Loucy (cell line): ENCODE measurements around the gene FAIM2.

ENCODE experiments used
- EZH2phosphoT487 ChIP-seq: fragments of 200-600 bp; IDR thresholded peaks from 2 replicates; pipeline ENCODE4 v1.6.1; 2018; ENCODE audit warnings: antibody characterized with exemption, mild to moderate bottlenecking, moderate library complexity, borderline replicate concordance
- TF ChIP-seq, protein P1 (sequence below): fragments of 200-600 bp; sonication (generic); conservative IDR thresholded peaks from 2 replicates; pipeline ENCODE4 v1.5.1; 2014; ENCODE audit warnings: mild to moderate bottlenecking, antibody characterized with exemption, low read length

DNA sequence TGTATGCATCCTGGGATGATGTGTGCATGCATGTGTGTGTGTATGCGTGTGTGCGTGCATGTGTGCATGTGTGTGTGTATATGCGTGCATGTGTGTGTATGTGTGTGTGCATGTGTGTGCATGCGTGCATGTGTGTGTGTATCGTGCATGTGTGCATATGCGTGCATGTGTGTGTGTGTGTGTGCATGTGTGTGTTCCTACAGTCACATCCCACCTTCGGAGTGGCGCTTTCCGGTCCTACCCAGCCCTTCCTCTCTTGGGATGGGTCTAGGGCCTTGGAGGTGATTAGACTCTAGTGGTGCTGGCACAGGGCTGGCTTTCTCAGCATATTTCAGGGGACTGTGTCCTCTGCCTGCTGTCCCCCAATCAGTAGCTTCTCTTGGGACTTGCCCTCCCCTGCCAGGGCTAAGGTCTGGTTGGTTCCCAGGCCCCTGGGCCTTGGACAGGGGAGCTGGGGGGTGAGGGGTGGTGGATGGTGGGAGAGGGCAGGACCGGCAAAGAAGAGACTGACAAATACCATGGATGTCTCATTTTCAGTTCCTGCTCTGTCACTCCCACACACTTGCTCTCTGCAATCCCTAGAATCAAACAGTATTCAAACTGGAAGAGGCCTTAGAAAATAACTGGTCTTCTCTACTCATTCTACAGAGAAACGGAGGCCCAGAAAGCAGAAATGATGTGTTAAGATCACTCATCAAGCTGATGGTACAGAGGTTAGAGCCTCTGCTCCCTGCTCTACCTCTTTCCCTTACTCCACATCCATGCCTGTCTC, 21.9 kb upstream of the FAIM2 start:
- TF ChIP-seq, protein P1, sequence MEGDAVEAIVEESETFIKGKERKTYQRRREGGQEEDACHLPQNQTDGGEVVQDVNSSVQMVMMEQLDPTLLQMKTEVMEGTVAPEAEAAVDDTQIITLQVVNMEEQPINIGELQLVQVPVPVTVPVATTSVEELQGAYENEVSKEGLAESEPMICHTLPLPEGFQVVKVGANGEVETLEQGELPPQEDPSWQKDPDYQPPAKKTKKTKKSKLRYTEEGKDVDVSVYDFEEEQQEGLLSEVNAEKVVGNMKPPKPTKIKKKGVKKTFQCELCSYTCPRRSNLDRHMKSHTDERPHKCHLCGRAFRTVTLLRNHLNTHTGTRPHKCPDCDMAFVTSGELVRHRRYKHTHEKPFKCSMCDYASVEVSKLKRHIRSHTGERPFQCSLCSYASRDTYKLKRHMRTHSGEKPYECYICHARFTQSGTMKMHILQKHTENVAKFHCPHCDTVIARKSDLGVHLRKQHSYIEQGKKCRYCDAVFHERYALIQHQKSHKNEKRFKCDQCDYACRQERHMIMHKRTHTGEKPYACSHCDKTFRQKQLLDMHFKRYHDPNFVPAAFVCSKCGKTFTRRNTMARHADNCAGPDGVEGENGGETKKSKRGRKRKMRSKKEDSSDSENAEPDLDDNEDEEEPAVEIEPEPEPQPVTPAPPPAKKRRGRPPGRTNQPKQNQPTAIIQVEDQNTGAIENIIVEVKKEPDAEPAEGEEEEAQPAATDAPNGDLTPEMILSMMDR, result no peak
- no peak for TF ChIP-seq EZH2phosphoT487
